Upper lobe of left lung (tissue), 6 donors: ENCODE data around the gene MBP. TPM values are rescaled to one million over a fixed set of nuclear protein-coding genes. Genes with fewer than 3 reads are reported as not detected.

Source experiments
- ATAC-seq, 2 donors: fragments of 200-7000 bp; cut with Tn5 transposase; one replicate each; pipeline ENCODE4 v1.9.1; 2022; ENCODE audit warnings: mild to moderate bottlenecking in 2 of 2, moderate library complexity in 2 of 2; ENCODE audit not compliant: low FRiP score in 2 of 2
- DNase-seq, 2 donors: peaks; one replicate each; pipeline ENCODE4 v3.0.0-alpha.2; 2019 to 2020
- H3K27ac ChIP-seq, 4 donors: fragments of 200-600 bp; sonication (generic); one replicate each; pipeline ENCODE4 v1.5.1; 2016 to 2019
- H3K27me3 ChIP-seq, 4 donors: fragments of 200-600 bp; sonication (generic); one replicate each; pipeline ENCODE4 v1.5.1; 2017 to 2019
- H3K36me3 ChIP-seq, 4 donors: fragments of 200-600 bp; sonication (generic); one replicate each; pipeline ENCODE4 v1.5.1; 2016 to 2019
- H3K4me1 ChIP-seq, 4 donors: fragments of 200-600 bp; sonication (generic); one replicate each; pipeline ENCODE4 v1.5.1; 2018 to 2019
- H3K4me3 ChIP-seq, 4 donors: fragments of 200-600 bp; sonication (generic); one replicate each; pipeline ENCODE4 v1.5.1; 2017 to 2019; ENCODE audit warnings: mild to moderate bottlenecking in 2 of 4, moderate library complexity in 1 of 4
- H3K9me3 ChIP-seq, 4 donors: fragments of 200-600 bp; sonication (generic); one replicate each; pipeline ENCODE4 v1.5.1; 2018 to 2019
- EP300 ChIP-seq, 4 donors: sonication (generic); formaldehyde crosslinking; IDR thresholded peaks; one replicate each; pipeline ENCODE4 v1.5.1; 2017; ENCODE audit warnings: antibody characterized with exemption in 4 of 4, control low read depth in 2 of 4
- POLR2A ChIP-seq, 4 donors: fragments of 450-650 bp; IDR thresholded peaks; one replicate each; pipeline ENCODE4 v1.5.1; 2016 to 2017; ENCODE audit warnings: antibody characterized with exemption in 4 of 4, mild to moderate bottlenecking in 2 of 4
- POLR2AphosphoS5 ChIP-seq, 2 donors: sonication (generic); formaldehyde crosslinking; IDR thresholded peaks; one replicate each; pipeline ENCODE4 v1.5.1; 2017; ENCODE audit warnings: antibody characterized with exemption in 2 of 2
- WGBS, 2 donors: methylation state at CpG; one replicate each; pipeline ENCODE4 v1.1.5; 2017 to 2018; 5-methylcytosine and 5-hydroxymethylcytosine counted together
- total RNA-seq, 6 donors: library from RNA; depleted of rRNA in 4 of 6; stranded (reverse); fragments of >200 nt in 4 of 6; gene quantifications; one replicate each; pipeline versions ENCODE4 v1.1.0 to v1.2.1, GENCODE V29; 2016 to 2021
- TF ChIP-seq, protein P1 (sequence below), 6 experiments: fragments of 450-650 bp in 4 of 6; fragments of 200-600 bp in 2 of 6; sonication (generic) in 2 of 6; IDR thresholded peaks; one replicate each; pipeline ENCODE4 v1.5.1; 2016 to 2019; ENCODE audit warnings: antibody characterized with exemption in 6 of 6
- donor health status: DM: no; HTN: no; CAD: no; lungs with moderate emphysema.
- donor health status: DM: no; HTN: yes; CAD: no; lungs with severe emphysema.

Gene MBP
- total RNA-seq, 6 donors from 2014 or later = 55.5 to 87.6 (median 68.8) TPM

DNA sequence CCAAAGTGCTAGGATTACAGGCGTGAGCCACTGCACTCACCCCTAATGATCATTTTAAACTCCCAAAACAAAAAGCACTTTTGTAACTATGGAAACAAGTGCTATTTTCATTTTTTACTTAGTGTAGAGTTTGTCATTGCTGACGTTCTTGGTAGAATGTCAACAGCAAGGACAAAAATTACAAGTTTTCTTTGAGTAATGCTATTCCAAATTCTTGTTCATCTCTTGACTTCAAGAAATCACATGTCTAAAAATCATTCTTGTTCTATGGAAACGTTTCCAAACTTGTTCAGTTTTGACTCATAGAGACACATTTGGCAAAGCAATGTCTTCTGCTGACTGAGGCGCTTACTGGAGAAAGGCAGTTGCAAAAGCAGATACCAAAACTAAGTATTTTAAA is 82.6 kb downstream of the MBP start:
- Histone ChIP-seq H3K27me3 (no peaks in the 10 kb centered on the region), H3K4me3 (no peak overlapping the region), H3K36me3 (peaks cover 0 to 12% (median 4%) of the 10 kb centered on the region in 4 donors), H3K27ac (peak overlapping the region in 1 of 4 donors; percentile 56), H3K9me3 (no peaks in the 10 kb centered on the region), H3K4me1 (peaks cover 20 to 31% (median 25%) of the 10 kb centered on the region in 4 donors)
- DNase-seq (no peak), ATAC-seq (peak in 1 of 2 donors; percentile 58)
- 62 to 72% methylated on average over 4 of the region's 4 CpGs for WGBS, 2 donors
- TF ChIP-seq, protein P1, sequence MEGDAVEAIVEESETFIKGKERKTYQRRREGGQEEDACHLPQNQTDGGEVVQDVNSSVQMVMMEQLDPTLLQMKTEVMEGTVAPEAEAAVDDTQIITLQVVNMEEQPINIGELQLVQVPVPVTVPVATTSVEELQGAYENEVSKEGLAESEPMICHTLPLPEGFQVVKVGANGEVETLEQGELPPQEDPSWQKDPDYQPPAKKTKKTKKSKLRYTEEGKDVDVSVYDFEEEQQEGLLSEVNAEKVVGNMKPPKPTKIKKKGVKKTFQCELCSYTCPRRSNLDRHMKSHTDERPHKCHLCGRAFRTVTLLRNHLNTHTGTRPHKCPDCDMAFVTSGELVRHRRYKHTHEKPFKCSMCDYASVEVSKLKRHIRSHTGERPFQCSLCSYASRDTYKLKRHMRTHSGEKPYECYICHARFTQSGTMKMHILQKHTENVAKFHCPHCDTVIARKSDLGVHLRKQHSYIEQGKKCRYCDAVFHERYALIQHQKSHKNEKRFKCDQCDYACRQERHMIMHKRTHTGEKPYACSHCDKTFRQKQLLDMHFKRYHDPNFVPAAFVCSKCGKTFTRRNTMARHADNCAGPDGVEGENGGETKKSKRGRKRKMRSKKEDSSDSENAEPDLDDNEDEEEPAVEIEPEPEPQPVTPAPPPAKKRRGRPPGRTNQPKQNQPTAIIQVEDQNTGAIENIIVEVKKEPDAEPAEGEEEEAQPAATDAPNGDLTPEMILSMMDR (IDR thresholded peaks at IDR 0.05) = no peak
- TF ChIP-seq POLR2A (IDR thresholded peaks at IDR 0.05) (no peak), EP300 (IDR thresholded peaks at IDR 0.05) (no peak), POLR2AphosphoS5 (IDR thresholded peaks at IDR 0.05) (no peak)

DNA sequence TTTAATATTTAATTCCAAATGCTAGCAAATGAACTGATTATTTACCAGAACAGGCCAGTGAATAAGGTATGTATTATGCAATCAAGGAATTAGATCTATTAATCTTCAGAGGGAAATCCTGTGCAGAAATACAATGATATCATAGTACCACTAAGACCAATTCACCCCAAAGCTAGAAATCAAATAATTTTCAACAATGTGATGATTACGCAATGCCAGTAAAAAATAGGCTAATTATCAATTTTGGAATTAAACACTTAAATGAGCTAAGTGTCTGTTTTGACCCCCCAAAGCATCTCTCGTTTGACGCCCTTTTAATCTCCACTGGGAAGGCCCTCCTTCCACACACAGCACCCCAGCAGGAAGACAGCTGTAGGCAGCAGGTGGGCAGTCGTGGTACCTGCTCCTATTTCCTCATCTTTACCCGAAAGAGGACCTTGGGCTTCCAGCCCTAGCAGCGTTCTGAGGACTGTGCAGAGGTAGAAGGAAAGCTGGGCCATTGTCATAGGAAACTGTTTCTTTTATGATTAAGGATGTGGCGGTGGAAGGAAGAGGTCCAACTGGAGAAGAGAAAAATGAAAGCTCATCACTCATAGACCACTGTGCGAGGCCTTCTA is 84.7 kb downstream of the MBP start:
- TF ChIP-seq, protein P1 (IDR thresholded peaks at IDR 0.05) = no peak
- no peak for TF ChIP-seq POLR2A (IDR thresholded peaks at IDR 0.05)
- no peak for TF ChIP-seq POLR2AphosphoS5 (IDR thresholded peaks at IDR 0.05)
- TF ChIP-seq EP300 (IDR thresholded peaks at IDR 0.05) = no peak
- Histone ChIP-seq H3K27me3 (no peaks in the 10 kb centered on the region), H3K27ac (no peak overlapping the region), H3K36me3 (peaks cover 0 to 12% (median 4%) of the 10 kb centered on the region in 4 donors), H3K4me3 (no peak overlapping the region), H3K4me1 (peaks cover 4 to 11% (median 7%) of the 10 kb centered on the region in 4 donors), H3K9me3 (no peaks in the 10 kb centered on the region)
- 88 to 89% methylated on average over 8 of the region's 8 CpGs for whole genome bisulfite sequencing, 2 donors
- DNase-seq (no peak), ATAC-seq (no peak)

DNA sequence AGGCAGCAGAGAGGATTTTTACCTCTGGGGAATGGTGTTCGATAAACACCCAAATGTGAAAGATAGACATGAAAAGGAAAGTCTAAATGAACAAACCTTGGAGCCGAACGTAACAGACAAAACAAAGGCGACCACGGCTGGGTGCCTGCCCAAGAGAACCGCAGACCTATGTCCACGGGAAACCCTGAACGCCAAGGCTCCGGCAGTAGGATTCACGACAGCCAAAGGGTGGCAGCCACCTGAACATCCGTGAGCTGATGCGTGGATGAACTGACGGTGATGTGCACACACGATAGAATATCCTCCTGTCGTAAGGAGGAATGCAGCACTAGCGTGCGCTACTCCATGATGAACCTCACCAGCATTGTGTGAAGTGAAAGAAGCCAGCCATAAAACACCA is 85.6 kb downstream of the MBP start:
- Histone ChIP-seq H3K4me3 (no peak overlapping the region), H3K27ac (no peak overlapping the region), H3K36me3 (peaks cover 0 to 12% (median 4%) of the 10 kb centered on the region in 4 donors), H3K9me3 (no peaks in the 10 kb centered on the region), H3K27me3 (no peaks in the 10 kb centered on the region), H3K4me1 (peaks cover 0 to 1% (median 0%) of the 10 kb centered on the region in 4 donors)
- DNase-seq = no peak
- WGBS, 2 donors = 95 to 97% methylated on average over 17 of the region's 17 CpGs
- no peak for ATAC-seq
- TF ChIP-seq POLR2A (IDR thresholded peaks at IDR 0.05) = no peak
- TF ChIP-seq, protein P1 (IDR thresholded peaks at IDR 0.05) = no peak
- no peak for TF ChIP-seq EP300 (IDR thresholded peaks at IDR 0.05)
- no peak for TF ChIP-seq POLR2AphosphoS5 (IDR thresholded peaks at IDR 0.05)

DNA sequence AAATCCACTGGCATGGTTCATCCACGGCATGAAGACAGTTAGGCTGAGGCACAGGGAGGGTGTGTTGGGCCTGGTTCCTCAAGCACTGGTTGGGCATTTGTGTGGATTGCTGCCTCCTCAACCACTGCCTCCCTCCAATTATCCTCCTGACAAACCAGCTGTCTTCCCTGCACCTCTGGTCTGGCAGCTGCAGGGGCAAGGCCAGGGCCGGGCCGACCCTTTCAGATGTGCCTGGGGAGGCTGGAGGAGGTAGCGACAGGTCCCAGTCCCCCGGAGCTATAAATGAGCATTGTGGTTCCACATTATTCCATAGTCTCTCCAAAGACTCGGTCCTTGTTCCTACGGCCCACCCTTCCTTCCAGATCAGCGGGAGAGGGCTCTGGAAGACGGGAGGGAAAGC is 86.2 kb downstream of the MBP start:
- Histone ChIP-seq H3K4me1 (no peaks in the 10 kb centered on the region), H3K9me3 (no peaks in the 10 kb centered on the region), H3K4me3 (no peak overlapping the region), H3K36me3 (peaks cover 0 to 12% (median 4%) of the 10 kb centered on the region in 4 donors), H3K27me3 (no peaks in the 10 kb centered on the region), H3K27ac (no peak overlapping the region)
- 69 to 78% methylated on average over 6 to 9 of the region's 9 CpGs for WGBS, 2 donors
- ATAC-seq (no peak), DNase-seq (no peak)
- no peak for TF ChIP-seq POLR2A (IDR thresholded peaks at IDR 0.05)
- TF ChIP-seq, protein P1 (IDR thresholded peaks at IDR 0.05) = no peak

DNA sequence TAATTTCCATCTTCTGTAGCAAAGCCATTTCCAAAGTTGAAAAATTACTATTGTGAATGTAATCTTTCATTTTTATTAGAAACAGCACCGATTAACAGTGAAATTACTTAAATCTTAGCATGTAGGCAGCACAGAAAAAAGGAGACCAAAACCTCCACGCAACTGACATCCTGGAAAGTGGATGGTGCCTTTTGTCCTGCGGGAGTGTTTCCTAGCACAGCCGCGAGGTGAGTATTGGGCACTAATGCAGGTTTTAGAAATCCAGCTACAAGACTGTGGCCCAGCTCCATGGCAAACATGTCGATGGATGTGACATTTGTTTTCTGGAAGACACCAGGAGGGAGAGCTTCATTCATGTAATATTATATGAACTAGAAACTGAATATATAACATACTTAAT is 86.9 kb downstream of the MBP start:
- ATAC-seq (no peak), DNase-seq (no peak)
- no peak overlapping the region for H3K27ac ChIP-seq
- H3K9me3 ChIP-seq = no peaks in the 10 kb centered on the region
- H3K27me3 ChIP-seq = no peaks in the 10 kb centered on the region
- H3K36me3 ChIP-seq = peaks cover 0 to 12% (median 4%) of the 10 kb centered on the region in 4 donors
- 84 to 96% methylated on average over 6 of the region's 6 CpGs for WGBS, 2 donors
- no peaks in the 10 kb centered on the region for H3K4me1 ChIP-seq
- no peak overlapping the region for H3K4me3 ChIP-seq
- TF ChIP-seq EP300 (IDR thresholded peaks at IDR 0.05) (no peak), POLR2A (IDR thresholded peaks at IDR 0.05) (no peak), POLR2AphosphoS5 (IDR thresholded peaks at IDR 0.05) (no peak)
- TF ChIP-seq, protein P1 (IDR thresholded peaks at IDR 0.05) = no peak
